Adrenal gland (tissue), 12 donors: ENCODE results near the gene PGBD5. TPM values are rescaled to one million over a fixed set of nuclear protein-coding genes. Genes with fewer than 3 reads are reported as not detected.

Source experiments
- DNase-seq, 7 donors: peaks; one replicate each; pipeline ENCODE4 v3.0.0-alpha.2; 2019 to 2020
- H3K27ac ChIP-seq, 5 donors: fragments of 200-600 bp; sonication (generic) in 4 of 5; 1 replicate in 3 of 5; 2 replicates in 2 of 5; pipeline versions ENCODE4 v1.5.1 to v1.8.0; 2016 to 2020; ENCODE audit warnings: mild to moderate bottlenecking in 1 of 5
- H3K27me3 ChIP-seq: fragments of 200-600 bp; 2 replicates; pipeline ENCODE4 v1.8.0; 2021
- H3K36me3 ChIP-seq, 2 donors: fragments of 200-600 bp; replicated peaks in 1 of 2; 1 replicate in 1 of 2; 2 replicates in 1 of 2; pipeline versions ENCODE4 v1.5.1 to v1.8.0; 2018 to 2022
- H3K4me1 ChIP-seq, 2 donors: fragments of 200-600 bp; replicated peaks in 1 of 2; 1 replicate in 1 of 2; 2 replicates in 1 of 2; pipeline versions ENCODE4 v1.5.1 to v1.8.0; 2018 to 2021
- H3K4me3 ChIP-seq, 4 donors: fragments of 200-600 bp; sonication (generic) in 3 of 4; one replicate each; pipeline ENCODE4 v1.5.1; 2016 to 2018
- H3K9me3 ChIP-seq, 3 donors: fragments of 200-600 bp; sonication (generic) in 1 of 3; replicated peaks in 1 of 3; 1 replicate in 2 of 3; 2 replicates in 1 of 3; pipeline versions ENCODE4 v1.5.1 to v1.8.0; 2016 to 2021
- POLR2A ChIP-seq, 2 donors: fragments of 450-650 bp; IDR thresholded peaks; one replicate each; pipeline ENCODE4 v1.6.1; 2017; ENCODE audit warnings: antibody characterized with exemption in 2 of 2, mild to moderate bottlenecking in 2 of 2, moderate library complexity in 1 of 2
- WGBS, 4 donors: extraction: QIAGEN DNeasy Blood & Tissue Kit in 2 of 4; methylation state at CpG; one replicate each; pipeline versions ENCODE4 v1.1.5 to v1.1.7; 2013 to 2017; 5-methylcytosine and 5-hydroxymethylcytosine counted together
- intact Hi-C, 2 donors: fragments of 100-400 bp; cut with DNase I; formaldehyde crosslinking; loops; one replicate each; pipeline versions ENCODE4 v1.14.1 to v1.15.0; 2022 to 2023
- polyA plus RNA-seq, 3 donors: library from polyadenylated mRNA; stranded (reverse); fragments of 200-250 nt in 2 of 3; fragments of 350-450 nt in 1 of 3; fragmentation: Illumina TruSeq in 1 of 3; extraction: RNeasy Lipid Tissue Mini Kit (QIAGEN cat#74804) in 1 of 3; gene quantifications; one replicate each; pipeline ENCODE4 v1.2.3, GENCODE V29; 2013 to 2014
- total RNA-seq, 9 donors: library from RNA; depleted of rRNA in 4 of 9; stranded (reverse); fragments of >200 nt in 4 of 9; fragments of 120-200 nt in 1 of 9; fragmentation: NEBNext Ultra II Directional in 1 of 9; extraction: Animal tissue kit (Norgen Biotek cat#: 25700) in 1 of 9; gene quantifications; one replicate each; pipeline versions ENCODE4 v1.1.0 to v1.2.4, GENCODE V29; 2013 to 2023
- TF ChIP-seq, protein P1 (sequence below), 6 experiments: fragments of 450-650 bp in 4 of 6; fragments of 200-600 bp in 2 of 6; sonication (generic) in 1 of 6; IDR thresholded peaks; 1 replicate in 5 of 6; 2 replicates in 1 of 6; pipeline versions ENCODE4 v1.5.1 to v1.8.0; 2016 to 2021; ENCODE audit warnings: antibody characterized with exemption in 6 of 6, mild to moderate bottlenecking in 2 of 6, moderate library complexity in 1 of 6
- donor health status: healthy with polysubstance abuse.
- donor health status: Bipolar disorder and iron deficiency.
- donor health status: DM: yes; HTN: yes; CAD: no.
- donor health status: DM: no; HTN: no; CAD: no.
- donor health status: DM: no; HTN: no; CAD: no.
- donor health status: DM: yes; HTN: yes; CAD: no.

PGBD5 gene
- total and polyA plus RNA-seq, 12 donors, result 1.5 to 27.9 (median 9.9) TPM

GRCh38 chr1:230301822-230302221, 124.3 kb downstream of the PGBD5 start:
- peaks cover 0 to 4% of the 10 kb centered on the region in 2 donors for H3K4me1 ChIP-seq
- DNase-seq, result no peak
- H3K27ac ChIP-seq, result no peak overlapping the region
- H3K4me3 ChIP-seq, result no peak overlapping the region
- no peaks in the 10 kb centered on the region for H3K27me3 ChIP-seq
- H3K36me3 ChIP-seq, result no peaks in the 10 kb centered on the region
- 87 to 100% (median 91%) methylated on average over 2 to 6 of the region's 6 CpGs for WGBS, 4 donors
- no peaks in the 10 kb centered on the region for H3K9me3 ChIP-seq
- intact Hi-C loops, result loop anchor here in 1 of 2 donors (2.0 kb wide), 1 partner anchor 645 kb away; no protein-coding TSS in a partner anchor
- no peak for TF ChIP-seq POLR2A (IDR thresholded peaks at IDR 0.05)
- TF ChIP-seq, protein P1, sequence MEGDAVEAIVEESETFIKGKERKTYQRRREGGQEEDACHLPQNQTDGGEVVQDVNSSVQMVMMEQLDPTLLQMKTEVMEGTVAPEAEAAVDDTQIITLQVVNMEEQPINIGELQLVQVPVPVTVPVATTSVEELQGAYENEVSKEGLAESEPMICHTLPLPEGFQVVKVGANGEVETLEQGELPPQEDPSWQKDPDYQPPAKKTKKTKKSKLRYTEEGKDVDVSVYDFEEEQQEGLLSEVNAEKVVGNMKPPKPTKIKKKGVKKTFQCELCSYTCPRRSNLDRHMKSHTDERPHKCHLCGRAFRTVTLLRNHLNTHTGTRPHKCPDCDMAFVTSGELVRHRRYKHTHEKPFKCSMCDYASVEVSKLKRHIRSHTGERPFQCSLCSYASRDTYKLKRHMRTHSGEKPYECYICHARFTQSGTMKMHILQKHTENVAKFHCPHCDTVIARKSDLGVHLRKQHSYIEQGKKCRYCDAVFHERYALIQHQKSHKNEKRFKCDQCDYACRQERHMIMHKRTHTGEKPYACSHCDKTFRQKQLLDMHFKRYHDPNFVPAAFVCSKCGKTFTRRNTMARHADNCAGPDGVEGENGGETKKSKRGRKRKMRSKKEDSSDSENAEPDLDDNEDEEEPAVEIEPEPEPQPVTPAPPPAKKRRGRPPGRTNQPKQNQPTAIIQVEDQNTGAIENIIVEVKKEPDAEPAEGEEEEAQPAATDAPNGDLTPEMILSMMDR (IDR thresholded peaks at IDR 0.05), result no peak

DNA sequence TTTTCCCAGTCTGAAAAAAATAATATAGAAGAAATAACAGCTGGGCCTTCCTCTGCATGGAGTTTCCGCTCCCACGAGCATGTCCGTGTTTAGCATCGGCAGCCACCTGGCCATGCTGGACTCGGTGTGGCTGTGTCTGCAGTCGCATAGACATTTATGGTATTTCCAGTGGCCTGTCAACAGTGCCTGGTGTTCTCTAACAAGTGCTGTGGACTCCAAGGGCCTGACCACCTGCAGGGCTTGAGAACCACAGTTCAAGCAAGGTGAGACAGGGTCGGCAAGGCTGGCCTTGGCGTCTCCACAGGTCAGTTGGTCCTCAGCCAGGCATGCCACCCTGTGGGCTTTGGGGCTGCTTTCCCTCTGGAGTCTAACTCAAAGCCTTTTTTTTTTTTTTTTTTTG, 124.8 kb downstream of the PGBD5 start:
- Histone ChIP-seq H3K36me3 (no peaks in the 10 kb centered on the region), H3K4me1 (peaks cover 0 to 4% of the 10 kb centered on the region in 2 donors), H3K9me3 (no peaks in the 10 kb centered on the region), H3K4me3 (no peak overlapping the region), H3K27me3 (no peaks in the 10 kb centered on the region), H3K27ac (no peak overlapping the region)
- WGBS, 4 donors, result 93 to 98% (median 94%) methylated on average over 8 of the region's 8 CpGs
- TF ChIP-seq POLR2A (IDR thresholded peaks at IDR 0.05), result no peak
- TF ChIP-seq, protein P1 (IDR thresholded peaks at IDR 0.05), result no peak
- intact Hi-C loops, result no loop called here
- no peak for DNase-seq

DNA sequence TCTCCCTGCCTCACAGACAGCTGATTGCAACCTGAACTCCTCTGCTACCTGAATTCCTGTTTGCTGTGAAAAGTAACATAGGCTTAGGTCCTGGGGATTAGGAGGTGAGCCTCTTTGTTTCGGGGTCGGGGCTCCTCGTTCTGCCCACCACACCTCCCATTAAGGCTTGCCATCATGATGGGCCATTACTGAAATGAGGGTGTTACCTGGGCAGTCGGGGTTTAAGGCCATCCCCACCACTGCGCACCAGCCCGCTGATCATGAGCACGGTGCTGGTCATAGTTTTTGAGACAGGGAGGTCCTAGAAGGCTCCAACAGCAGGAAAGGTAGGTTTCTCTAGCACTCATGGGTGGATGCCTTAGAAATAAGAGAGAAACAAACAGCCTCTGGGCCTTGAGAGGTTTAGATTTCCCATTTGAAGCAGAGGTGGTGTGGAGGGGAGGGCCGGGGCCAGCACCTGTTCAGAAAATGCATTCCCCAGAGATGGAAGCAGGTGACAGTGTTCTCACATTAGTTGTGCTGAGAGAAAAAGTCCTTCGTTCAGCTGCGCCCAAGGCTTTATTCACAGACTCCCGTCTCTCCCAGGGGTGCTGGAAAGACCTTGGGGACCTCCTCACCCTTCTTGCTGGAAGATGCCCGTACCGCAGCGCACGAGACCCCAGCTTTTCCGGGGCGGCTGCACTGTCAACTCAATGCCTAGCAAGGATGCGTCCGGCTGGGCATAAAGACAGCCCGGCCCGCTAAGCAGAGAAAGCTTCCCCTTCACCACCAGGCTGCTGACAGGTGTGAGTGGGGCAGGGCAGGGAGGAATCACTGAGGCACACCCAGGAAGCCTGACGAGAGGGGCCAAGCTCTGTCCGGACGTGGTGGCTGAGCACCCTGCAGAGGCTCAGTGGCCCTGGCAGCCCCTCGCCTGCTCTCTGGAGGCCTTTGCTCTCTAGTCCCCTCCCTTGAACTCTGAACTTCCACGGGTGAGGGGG, 125.5 kb downstream of the PGBD5 start:
- TF ChIP-seq, protein P1 (IDR thresholded peaks at IDR 0.05), result no peak
- no peak for TF ChIP-seq POLR2A (IDR thresholded peaks at IDR 0.05)
- H3K4me1 ChIP-seq, result peaks cover 0 to 4% of the 10 kb centered on the region in 2 donors
- WGBS, 4 donors, result 87 to 95% (median 92%) methylated on average over 16 to 26 of the region's 26 CpGs
- H3K36me3 ChIP-seq, result no peaks in the 10 kb centered on the region
- H3K9me3 ChIP-seq, result no peaks in the 10 kb centered on the region
- intact Hi-C loops, result no loop called here
- H3K27me3 ChIP-seq, result no peaks in the 10 kb centered on the region
- H3K4me3 ChIP-seq, result no peak overlapping the region
- no peak overlapping the region for H3K27ac ChIP-seq
- no peak for DNase-seq

DNA sequence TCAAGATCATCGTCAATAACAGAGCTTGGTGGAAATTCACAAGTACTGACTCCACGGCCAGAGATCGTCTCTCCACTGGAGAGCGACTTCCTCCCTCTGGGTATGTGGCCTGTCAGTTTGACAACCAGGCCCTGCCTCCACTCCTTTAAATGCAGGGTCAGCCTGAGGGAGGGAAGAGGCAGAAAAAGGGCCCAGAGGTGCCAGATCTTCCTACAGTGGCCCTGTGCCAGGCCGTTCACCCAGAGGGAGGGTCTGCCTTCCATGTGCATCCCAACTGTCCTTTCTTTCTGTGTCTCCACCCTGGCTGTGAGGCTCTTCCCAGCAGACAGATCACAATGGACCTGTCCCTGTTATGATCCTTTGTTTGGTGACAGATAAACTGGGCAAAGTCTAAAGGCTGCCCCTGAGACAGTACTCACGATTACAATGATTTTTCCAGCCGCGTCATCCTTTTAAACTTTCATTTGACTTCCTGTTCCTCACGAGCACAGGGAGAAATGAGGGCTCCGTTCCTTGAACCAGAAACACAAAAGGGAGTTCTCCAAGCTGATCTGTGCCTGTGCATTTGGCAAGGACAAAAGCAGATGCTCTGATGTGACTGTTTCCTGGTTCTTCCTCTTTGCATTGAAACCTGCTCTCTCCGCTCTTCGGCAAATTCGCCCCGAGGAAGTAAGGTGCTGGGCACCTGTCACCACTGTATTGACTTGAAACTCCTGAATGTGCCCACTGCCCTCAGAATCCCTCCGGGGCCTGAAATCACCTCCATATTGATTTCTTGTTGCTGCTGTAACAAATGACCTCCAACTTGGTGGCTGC, 126.7 kb downstream of the PGBD5 start:
- intact Hi-C loops, result no loop called here
- DNase-seq, result peak in 2 of 7 donors; percentile 6 to 8
- TF ChIP-seq, protein P1 (IDR thresholded peaks at IDR 0.05), result no peak
- TF ChIP-seq POLR2A (IDR thresholded peaks at IDR 0.05), result no peak
- Histone ChIP-seq H3K4me3 (no peak overlapping the region), H3K36me3 (no peaks in the 10 kb centered on the region), H3K4me1 (peaks cover 0 to 4% of the 10 kb centered on the region in 2 donors), H3K9me3 (no peaks in the 10 kb centered on the region), H3K27ac (no peak overlapping the region), H3K27me3 (no peaks in the 10 kb centered on the region)
- 74 to 84% (median 79%) methylated on average over 14 to 15 of the region's 15 CpGs for WGBS, 4 donors
